WTC11 (cell line): Measurements from ENCODE around the gene CORO1A. TPM values are rescaled to one million over a fixed set of nuclear protein-coding genes. Genes with fewer than 3 reads are reported as not detected.

Experiments used
- ATAC-seq: fragments of 200-7000 bp; cut with Tn5 transposase; 2 replicates; pipeline ENCODE4 v1.10.0; 2021; ENCODE audit warnings: mild to moderate bottlenecking, moderate library complexity
- CTCF ChIA-PET: fragments of 300-600 bp; sonication (Branson Sonifier 250); formaldehyde crosslinking; loops from one replicate; lab custom pipeline; 2021; ENCODE audit warnings: antibody characterized with exemption; lab: Charles Lee
- POLR2A ChIA-PET: fragments of 350-600 bp; sonication (Branson Sonifier 250); formaldehyde crosslinking; loops from one replicate; lab custom pipeline; 2021; ENCODE audit warnings: antibody characterized with exemption; lab: Charles Lee
- DNase-seq: peaks from one replicate; pipeline ENCODE4 v3.0.0; 2021; ENCODE audit warnings: low spot score
- H3K27ac Mint-ChIP-seq: 2 replicates; pipeline ENCODE4 v1.8.0; 2021; ENCODE audit warnings: mixed read lengths
- H3K27me3 Mint-ChIP-seq: 2 replicates; pipeline ENCODE4 v1.8.0; 2021; ENCODE audit warnings: low read depth, mild to moderate bottlenecking, moderate library complexity, mixed read lengths
- H3K36me3 Mint-ChIP-seq: 2 replicates; pipeline ENCODE4 v1.8.0; 2021; ENCODE audit warnings: mixed read lengths
- H3K4me1 Mint-ChIP-seq: 2 replicates; pipeline ENCODE4 v1.8.0; 2022; ENCODE audit warnings: mixed read lengths
- H3K4me3 Mint-ChIP-seq: 2 replicates; pipeline ENCODE4 v1.8.0; 2021; ENCODE audit warnings: mild to moderate bottlenecking, moderate library complexity, mixed read lengths
- H3K9me3 Mint-ChIP-seq: 2 replicates; pipeline ENCODE4 v1.8.0; 2021; ENCODE audit warnings: mixed read lengths
- CREM ChIP-seq: sonication (generic); formaldehyde crosslinking; IDR thresholded peaks from 2 replicates; pipeline ENCODE4 v1.8.1; 2022; ENCODE audit warnings: mild to moderate bottlenecking, missing genetic modification reagents, moderate library complexity
- ELF4 ChIP-seq: sonication (generic); formaldehyde crosslinking; IDR thresholded peaks from 2 replicates; pipeline ENCODE4 v1.8.1; 2022; ENCODE audit warnings: low read depth, mild to moderate bottlenecking, moderate library complexity, missing genetic modification reagents
- ETV6 ChIP-seq: sonication (generic); formaldehyde crosslinking; IDR thresholded peaks from 2 replicates; pipeline ENCODE4 v1.8.1; 2022; ENCODE audit warnings: mild to moderate bottlenecking, missing genetic modification reagents
- FOXP1 ChIP-seq: sonication (generic); formaldehyde crosslinking; IDR thresholded peaks from 2 replicates; pipeline ENCODE4 v1.8.0; 2022; ENCODE audit warnings: missing genetic modification reagents, mild to moderate bottlenecking, moderate library complexity, borderline replicate concordance
- GABPB1 ChIP-seq: sonication (generic); formaldehyde crosslinking; IDR thresholded peaks from 2 replicates; pipeline ENCODE4 v1.8.1; 2023; ENCODE audit warnings: mild to moderate bottlenecking, missing genetic modification reagents
- JUN ChIP-seq: sonication (generic); formaldehyde crosslinking; IDR thresholded peaks from 2 replicates; pipeline ENCODE4 v1.8.0; 2023; ENCODE audit warnings: mild to moderate bottlenecking, missing genetic modification reagents
- MXD4 ChIP-seq: fragments of 250-450 bp; sonication (Bioruptor Pico); IDR thresholded peaks from 2 replicates; pipeline ENCODE4 v1.8.0; 2021; ENCODE audit warnings: mild to moderate bottlenecking, moderate library complexity, borderline replicate concordance
- NFATC4 ChIP-seq: fragments of 250-450 bp; sonication (Bioruptor Pico); IDR thresholded peaks from 2 replicates; pipeline ENCODE4 v1.9.0; 2021; ENCODE audit warnings: mild to moderate bottlenecking
- NR1H2 ChIP-seq: sonication (generic); formaldehyde crosslinking; IDR thresholded peaks from 2 replicates; pipeline ENCODE4 v1.9.0; 2021; ENCODE audit warnings: mild to moderate bottlenecking, moderate library complexity, missing genetic modification reagents
- SMAD3 ChIP-seq: sonication (generic); formaldehyde crosslinking; IDR thresholded peaks from 2 replicates; pipeline ENCODE4 v1.8.0; 2022; ENCODE audit warnings: missing genetic modification reagents, mild to moderate bottlenecking, borderline replicate concordance
- ZNF138 ChIP-seq: sonication (generic); formaldehyde crosslinking; conservative IDR thresholded peaks from 2 replicates; pipeline ENCODE4 v1.8.1; 2022; ENCODE audit warnings: mild to moderate bottlenecking, moderate library complexity, missing genetic modification reagents
- ZNF396 ChIP-seq: fragments of 250-450 bp; sonication (Bioruptor Pico); IDR thresholded peaks from 2 replicates; pipeline ENCODE4 v1.8.0; 2021; ENCODE audit warnings: mild to moderate bottlenecking, moderate library complexity, borderline replicate concordance
- total RNA-seq: library from RNA; stranded (reverse); gene quantifications from 3 replicates; pipeline ENCODE4 v1.2.3, GENCODE V29; 2021
- TF ChIP-seq, protein P1 (sequence below): fragments of 250-450 bp; sonication (Bioruptor Pico); IDR thresholded peaks from 2 replicates; pipeline ENCODE4 v1.9.0; 2021; ENCODE audit warnings: mild to moderate bottlenecking
- TF ChIP-seq, protein P2 (sequence below): sonication (generic); formaldehyde crosslinking; conservative IDR thresholded peaks from 2 replicates; pipeline ENCODE4 v1.8.1; 2022; ENCODE audit warnings: mild to moderate bottlenecking, missing genetic modification reagents
- TF ChIP-seq, protein P3 (sequence below): sonication (generic); formaldehyde crosslinking; IDR thresholded peaks from 2 replicates; pipeline ENCODE4 v1.8.1; 2023; ENCODE audit warnings: mild to moderate bottlenecking, moderate library complexity, missing genetic modification reagents
- TF ChIP-seq, protein P4 (sequence below): sonication (generic); formaldehyde crosslinking; IDR thresholded peaks from 2 replicates; pipeline ENCODE4 v1.8.0; 2022; ENCODE audit warnings: mild to moderate bottlenecking, missing genetic modification reagents
- TF ChIP-seq, protein P5 (sequence below): sonication (generic); formaldehyde crosslinking; IDR thresholded peaks from 2 replicates; pipeline ENCODE4 v1.8.0; 2022; ENCODE audit warnings: mild to moderate bottlenecking, missing genetic modification reagents
- TF ChIP-seq, protein P6 (sequence below): sonication (generic); formaldehyde crosslinking; IDR thresholded peaks from 2 replicates; pipeline ENCODE4 v1.8.1; 2023; ENCODE audit warnings: mild to moderate bottlenecking, missing genetic modification reagents, moderate library complexity
- TF ChIP-seq, protein P7 (sequence below): sonication (generic); formaldehyde crosslinking; IDR thresholded peaks from 2 replicates; pipeline ENCODE4 v1.8.1; 2023; ENCODE audit warnings: mild to moderate bottlenecking, missing genetic modification reagents
- TF ChIP-seq, protein P8 (sequence below): fragments of 250-450 bp; sonication (Bioruptor Pico); IDR thresholded peaks from 2 replicates; pipeline ENCODE4 v1.8.0; 2021; ENCODE audit warnings: mild to moderate bottlenecking
- TF ChIP-seq, protein P9 (sequence below): sonication (generic); formaldehyde crosslinking; IDR thresholded peaks from 2 replicates; pipeline ENCODE4 v1.8.1; 2022; ENCODE audit warnings: low read depth, mild to moderate bottlenecking, moderate library complexity, missing genetic modification reagents, borderline replicate concordance
- TF ChIP-seq, protein P10 (sequence below): fragments of 200-600 bp; IDR thresholded peaks from 2 replicates; pipeline ENCODE4 v1.8.0; 2022; ENCODE audit warnings: antibody characterized with exemption

Gene CORO1A
- total RNA-seq, 1 experiment from 2014 or later = 10.0 TPM

DNA sequence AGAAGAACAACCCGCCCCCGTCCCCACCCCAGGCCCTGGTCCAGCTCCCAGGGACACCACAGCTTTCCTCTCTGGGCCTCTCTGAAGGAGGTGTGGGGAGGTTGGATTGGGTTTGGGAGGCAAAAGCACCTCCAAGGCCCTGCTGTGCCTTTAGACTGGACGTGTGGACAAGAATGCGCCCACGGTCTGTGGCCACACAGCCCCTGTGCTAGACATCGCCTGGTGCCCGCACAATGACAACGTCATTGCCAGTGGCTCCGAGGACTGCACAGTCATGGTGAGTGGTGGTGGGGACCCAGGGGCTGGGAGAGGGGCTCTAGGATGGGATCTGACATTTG lies 3.0 kb downstream of the CORO1A start (continued):
- TF ChIP-seq JUN (CRISPR knock-in tag) (no peak), GABPB1 (no peak), ZNF138 (CRISPR knock-in tag) (no peak), NR1H2 (CRISPR knock-in tag) (no peak), FOXP1 (CRISPR knock-in tag) (no peak)

DNA sequence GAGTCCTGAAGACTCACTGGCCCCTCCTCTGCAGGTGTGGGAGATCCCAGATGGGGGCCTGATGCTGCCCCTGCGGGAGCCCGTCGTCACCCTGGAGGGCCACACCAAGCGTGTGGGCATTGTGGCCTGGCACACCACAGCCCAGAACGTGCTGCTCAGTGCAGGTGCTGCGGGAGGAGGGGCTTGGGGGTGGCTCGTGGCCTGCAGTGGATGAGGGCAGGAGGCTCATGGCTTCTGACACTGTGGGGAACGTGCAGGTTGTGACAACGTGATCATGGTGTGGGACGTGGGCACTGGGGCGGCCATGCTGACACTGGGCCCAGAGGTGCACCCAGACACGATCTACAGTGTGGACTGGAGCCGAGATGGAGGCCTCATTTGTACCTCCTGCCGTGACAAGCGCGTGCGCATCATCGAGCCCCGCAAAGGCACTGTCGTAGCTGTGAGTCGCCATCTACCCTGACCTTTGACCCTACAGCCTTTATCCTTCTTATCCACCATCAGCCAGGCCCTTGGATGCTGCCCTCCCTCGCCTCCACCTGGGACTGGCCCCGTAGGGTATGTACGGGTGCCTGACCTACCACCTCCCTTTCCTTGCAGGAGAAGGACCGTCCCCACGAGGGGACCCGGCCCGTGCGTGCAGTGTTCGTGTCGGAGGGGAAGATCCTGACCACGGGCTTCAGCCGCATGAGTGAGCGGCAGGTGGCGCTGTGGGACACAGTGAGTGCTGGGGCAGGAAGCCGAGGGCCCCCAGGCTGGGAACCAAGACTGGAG lies 3.6 kb downstream of the CORO1A start:
- DNase-seq (peak; percentile 91), ATAC-seq (peak; percentile 46)
- CTCF ChIA-PET = interaction anchor here (0.8 to 4.8 kb wide), 8 partner anchors 8 to 429 kb away, joined by 3 to 21 read pairs (median 6); partner anchors contain the start of genes TBX6, YPEL3 and ZNF771
- H3K27me3 Mint-ChIP-seq = peaks cover 22% of the 10 kb centered on the region
- H3K9me3 Mint-ChIP-seq = no peaks in the 10 kb centered on the region
- H3K36me3 Mint-ChIP-seq = no peaks in the 10 kb centered on the region
- H3K27ac Mint-ChIP-seq = no peak overlapping the region
- H3K4me3 Mint-ChIP-seq = no peak overlapping the region
- peaks cover 7% of the 10 kb centered on the region for H3K4me1 Mint-ChIP-seq
- POLR2A ChIA-PET = no interaction called here
- no peak for TF ChIP-seq ETV6 (CRISPR knock-in tag)
- TF ChIP-seq NR1H2 (CRISPR knock-in tag) = no peak
- no peak for TF ChIP-seq ELF4 (CRISPR knock-in tag)
- no peak for TF ChIP-seq SMAD3 (CRISPR knock-in tag)
- TF ChIP-seq, protein P1, sequence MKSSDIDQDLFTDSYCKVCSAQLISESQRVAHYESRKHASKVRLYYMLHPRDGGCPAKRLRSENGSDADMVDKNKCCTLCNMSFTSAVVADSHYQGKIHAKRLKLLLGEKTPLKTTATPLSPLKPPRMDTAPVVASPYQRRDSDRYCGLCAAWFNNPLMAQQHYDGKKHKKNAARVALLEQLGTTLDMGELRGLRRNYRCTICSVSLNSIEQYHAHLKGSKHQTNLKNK (CRISPR knock-in tag) = no peak
- TF ChIP-seq NFATC4 (CRISPR knock-in tag) = no peak
- TF ChIP-seq CREM (CRISPR knock-in tag) = no peak
- TF ChIP-seq, protein P2, sequence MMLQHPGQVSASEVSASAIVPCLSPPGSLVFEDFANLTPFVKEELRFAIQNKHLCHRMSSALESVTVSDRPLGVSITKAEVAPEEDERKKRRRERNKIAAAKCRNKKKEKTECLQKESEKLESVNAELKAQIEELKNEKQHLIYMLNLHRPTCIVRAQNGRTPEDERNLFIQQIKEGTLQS (CRISPR knock-in tag) = no peak
- TF ChIP-seq, protein P3, sequence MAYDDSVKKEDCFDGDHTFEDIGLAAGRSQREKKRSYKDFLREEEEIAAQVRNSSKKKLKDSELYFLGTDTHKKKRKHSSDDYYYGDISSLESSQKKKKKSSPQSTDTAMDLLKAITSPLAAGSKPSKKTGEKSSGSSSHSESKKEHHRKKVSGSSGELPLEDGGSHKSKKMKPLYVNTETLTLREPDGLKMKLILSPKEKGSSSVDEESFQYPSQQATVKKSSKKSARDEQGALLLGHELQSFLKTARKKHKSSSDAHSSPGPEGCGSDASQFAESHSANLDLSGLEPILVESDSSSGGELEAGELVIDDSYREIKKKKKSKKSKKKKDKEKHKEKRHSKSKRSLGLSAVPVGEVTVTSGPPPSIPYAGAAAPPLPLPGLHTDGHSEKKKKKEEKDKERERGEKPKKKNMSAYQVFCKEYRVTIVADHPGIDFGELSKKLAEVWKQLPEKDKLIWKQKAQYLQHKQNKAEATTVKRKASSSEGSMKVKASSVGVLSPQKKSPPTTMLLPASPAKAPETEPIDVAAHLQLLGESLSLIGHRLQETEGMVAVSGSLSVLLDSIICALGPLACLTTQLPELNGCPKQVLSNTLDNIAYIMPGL (CRISPR knock-in tag) = no peak
- no peak for TF ChIP-seq MXD4 (CRISPR knock-in tag)
- TF ChIP-seq, protein P4, sequence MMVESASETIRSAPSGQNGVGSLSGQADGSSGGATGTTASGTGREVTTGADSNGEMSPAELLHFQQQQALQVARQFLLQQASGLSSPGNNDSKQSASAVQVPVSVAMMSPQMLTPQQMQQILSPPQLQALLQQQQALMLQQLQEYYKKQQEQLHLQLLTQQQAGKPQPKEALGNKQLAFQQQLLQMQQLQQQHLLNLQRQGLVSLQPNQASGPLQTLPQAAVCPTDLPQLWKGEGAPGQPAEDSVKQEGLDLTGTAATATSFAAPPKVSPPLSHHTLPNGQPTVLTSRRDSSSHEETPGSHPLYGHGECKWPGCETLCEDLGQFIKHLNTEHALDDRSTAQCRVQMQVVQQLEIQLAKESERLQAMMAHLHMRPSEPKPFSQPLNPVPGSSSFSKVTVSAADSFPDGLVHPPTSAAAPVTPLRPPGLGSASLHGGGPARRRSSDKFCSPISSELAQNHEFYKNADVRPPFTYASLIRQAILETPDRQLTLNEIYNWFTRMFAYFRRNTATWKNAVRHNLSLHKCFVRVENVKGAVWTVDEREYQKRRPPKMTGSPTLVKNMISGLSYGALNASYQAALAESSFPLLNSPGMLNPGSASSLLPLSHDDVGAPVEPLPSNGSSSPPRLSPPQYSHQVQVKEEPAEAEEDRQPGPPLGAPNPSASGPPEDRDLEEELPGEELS (CRISPR knock-in tag) = no peak
- TF ChIP-seq, protein P5, sequence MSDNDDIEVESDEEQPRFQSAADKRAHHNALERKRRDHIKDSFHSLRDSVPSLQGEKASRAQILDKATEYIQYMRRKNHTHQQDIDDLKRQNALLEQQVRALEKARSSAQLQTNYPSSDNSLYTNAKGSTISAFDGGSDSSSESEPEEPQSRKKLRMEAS (CRISPR knock-in tag) = peak; percentile 38; the same call in 1 of the 2 replicates
- TF ChIP-seq, protein P6, sequence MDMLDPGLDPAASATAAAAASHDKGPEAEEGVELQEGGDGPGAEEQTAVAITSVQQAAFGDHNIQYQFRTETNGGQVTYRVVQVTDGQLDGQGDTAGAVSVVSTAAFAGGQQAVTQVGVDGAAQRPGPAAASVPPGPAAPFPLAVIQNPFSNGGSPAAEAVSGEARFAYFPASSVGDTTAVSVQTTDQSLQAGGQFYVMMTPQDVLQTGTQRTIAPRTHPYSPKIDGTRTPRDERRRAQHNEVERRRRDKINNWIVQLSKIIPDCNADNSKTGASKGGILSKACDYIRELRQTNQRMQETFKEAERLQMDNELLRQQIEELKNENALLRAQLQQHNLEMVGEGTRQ = no peak
- TF ChIP-seq, protein P7, sequence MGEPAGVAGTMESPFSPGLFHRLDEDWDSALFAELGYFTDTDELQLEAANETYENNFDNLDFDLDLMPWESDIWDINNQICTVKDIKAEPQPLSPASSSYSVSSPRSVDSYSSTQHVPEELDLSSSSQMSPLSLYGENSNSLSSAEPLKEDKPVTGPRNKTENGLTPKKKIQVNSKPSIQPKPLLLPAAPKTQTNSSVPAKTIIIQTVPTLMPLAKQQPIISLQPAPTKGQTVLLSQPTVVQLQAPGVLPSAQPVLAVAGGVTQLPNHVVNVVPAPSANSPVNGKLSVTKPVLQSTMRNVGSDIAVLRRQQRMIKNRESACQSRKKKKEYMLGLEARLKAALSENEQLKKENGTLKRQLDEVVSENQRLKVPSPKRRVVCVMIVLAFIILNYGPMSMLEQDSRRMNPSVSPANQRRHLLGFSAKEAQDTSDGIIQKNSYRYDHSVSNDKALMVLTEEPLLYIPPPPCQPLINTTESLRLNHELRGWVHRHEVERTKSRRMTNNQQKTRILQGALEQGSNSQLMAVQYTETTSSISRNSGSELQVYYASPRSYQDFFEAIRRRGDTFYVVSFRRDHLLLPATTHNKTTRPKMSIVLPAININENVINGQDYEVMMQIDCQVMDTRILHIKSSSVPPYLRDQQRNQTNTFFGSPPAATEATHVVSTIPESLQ (CRISPR knock-in tag) = 0 out of 2 replicates have a peak, but pooled peaks have one; percentile 14
- TF ChIP-seq, protein P8, sequence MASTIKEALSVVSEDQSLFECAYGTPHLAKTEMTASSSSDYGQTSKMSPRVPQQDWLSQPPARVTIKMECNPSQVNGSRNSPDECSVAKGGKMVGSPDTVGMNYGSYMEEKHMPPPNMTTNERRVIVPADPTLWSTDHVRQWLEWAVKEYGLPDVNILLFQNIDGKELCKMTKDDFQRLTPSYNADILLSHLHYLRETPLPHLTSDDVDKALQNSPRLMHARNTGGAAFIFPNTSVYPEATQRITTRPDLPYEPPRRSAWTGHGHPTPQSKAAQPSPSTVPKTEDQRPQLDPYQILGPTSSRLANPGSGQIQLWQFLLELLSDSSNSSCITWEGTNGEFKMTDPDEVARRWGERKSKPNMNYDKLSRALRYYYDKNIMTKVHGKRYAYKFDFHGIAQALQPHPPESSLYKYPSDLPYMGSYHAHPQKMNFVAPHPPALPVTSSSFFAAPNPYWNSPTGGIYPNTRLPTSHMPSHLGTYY (CRISPR knock-in tag) = no peak
- TF ChIP-seq ZNF396 (CRISPR knock-in tag) = no peak
- TF ChIP-seq, protein P9, sequence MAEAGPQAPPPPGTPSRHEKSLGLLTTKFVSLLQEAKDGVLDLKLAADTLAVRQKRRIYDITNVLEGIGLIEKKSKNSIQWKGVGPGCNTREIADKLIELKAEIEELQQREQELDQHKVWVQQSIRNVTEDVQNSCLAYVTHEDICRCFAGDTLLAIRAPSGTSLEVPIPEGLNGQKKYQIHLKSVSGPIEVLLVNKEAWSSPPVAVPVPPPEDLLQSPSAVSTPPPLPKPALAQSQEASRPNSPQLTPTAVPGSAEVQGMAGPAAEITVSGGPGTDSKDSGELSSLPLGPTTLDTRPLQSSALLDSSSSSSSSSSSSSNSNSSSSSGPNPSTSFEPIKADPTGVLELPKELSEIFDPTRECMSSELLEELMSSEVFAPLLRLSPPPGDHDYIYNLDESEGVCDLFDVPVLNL = no peak
- TF ChIP-seq, protein P10, sequence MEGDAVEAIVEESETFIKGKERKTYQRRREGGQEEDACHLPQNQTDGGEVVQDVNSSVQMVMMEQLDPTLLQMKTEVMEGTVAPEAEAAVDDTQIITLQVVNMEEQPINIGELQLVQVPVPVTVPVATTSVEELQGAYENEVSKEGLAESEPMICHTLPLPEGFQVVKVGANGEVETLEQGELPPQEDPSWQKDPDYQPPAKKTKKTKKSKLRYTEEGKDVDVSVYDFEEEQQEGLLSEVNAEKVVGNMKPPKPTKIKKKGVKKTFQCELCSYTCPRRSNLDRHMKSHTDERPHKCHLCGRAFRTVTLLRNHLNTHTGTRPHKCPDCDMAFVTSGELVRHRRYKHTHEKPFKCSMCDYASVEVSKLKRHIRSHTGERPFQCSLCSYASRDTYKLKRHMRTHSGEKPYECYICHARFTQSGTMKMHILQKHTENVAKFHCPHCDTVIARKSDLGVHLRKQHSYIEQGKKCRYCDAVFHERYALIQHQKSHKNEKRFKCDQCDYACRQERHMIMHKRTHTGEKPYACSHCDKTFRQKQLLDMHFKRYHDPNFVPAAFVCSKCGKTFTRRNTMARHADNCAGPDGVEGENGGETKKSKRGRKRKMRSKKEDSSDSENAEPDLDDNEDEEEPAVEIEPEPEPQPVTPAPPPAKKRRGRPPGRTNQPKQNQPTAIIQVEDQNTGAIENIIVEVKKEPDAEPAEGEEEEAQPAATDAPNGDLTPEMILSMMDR = peak; percentile 85
